ENCODE data around the gene TRIM67.

The TRIM67 gene

DNA sequence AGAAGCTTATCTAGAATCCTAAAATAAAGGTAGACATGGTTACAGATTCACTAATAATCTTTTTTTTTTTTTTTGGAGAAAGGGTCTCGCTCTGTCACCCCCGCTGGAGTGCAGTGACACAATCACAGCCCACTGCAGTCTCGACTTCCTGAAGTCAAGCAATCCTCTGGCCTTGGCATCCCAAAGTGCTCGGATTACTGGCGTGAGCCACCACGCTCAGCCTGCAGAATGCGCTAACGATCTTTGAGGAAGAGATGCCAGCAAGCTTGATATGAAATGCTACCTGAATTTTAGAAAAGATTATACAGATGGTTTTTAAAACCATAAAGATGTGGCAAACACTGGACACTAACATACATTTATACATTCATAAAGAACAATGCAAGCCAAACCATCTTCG lies 75.1 kb downstream of the TRIM67 start:
- DNase-seq = no peak

DNA sequence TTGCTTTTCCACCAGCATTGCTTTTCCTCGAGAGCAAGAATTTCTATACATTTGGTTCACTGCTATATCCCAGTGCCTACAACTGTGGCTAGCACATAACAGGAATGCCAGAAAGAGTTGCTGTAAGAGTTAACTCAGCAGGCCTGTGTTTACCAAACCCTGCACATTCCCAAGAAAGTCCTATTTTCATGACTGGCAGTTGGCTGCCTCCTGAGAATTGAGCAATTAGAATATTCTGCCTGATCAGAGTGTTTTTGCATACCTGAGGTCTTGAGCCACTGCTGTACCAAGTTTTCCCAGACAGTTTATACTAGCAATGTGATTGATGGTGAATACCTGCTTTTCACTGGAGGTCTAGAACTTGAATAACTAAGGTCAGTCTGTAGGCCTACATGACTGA lies 76.4 kb downstream of the TRIM67 start:
- no peak for DNase-seq

DNA sequence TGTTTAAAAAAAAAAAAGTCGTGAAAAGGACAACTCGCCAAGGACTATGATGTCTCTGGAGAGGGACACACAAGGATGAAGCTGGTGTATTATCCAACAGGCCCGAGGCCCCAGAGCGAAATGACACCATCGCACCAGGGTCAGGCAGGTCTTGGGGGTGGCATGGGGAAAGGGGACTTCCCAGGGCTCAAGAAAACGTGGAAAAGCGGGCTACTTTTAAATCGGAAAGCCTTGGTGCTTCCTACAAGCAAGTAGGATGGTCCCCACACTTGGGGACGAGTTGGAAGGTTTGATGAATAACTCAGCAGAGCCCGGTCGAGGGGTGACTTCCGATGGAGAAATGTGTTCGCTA lies 78.6 kb downstream of the TRIM67 start:
- DNase-seq = peak; percentile 18

DNA sequence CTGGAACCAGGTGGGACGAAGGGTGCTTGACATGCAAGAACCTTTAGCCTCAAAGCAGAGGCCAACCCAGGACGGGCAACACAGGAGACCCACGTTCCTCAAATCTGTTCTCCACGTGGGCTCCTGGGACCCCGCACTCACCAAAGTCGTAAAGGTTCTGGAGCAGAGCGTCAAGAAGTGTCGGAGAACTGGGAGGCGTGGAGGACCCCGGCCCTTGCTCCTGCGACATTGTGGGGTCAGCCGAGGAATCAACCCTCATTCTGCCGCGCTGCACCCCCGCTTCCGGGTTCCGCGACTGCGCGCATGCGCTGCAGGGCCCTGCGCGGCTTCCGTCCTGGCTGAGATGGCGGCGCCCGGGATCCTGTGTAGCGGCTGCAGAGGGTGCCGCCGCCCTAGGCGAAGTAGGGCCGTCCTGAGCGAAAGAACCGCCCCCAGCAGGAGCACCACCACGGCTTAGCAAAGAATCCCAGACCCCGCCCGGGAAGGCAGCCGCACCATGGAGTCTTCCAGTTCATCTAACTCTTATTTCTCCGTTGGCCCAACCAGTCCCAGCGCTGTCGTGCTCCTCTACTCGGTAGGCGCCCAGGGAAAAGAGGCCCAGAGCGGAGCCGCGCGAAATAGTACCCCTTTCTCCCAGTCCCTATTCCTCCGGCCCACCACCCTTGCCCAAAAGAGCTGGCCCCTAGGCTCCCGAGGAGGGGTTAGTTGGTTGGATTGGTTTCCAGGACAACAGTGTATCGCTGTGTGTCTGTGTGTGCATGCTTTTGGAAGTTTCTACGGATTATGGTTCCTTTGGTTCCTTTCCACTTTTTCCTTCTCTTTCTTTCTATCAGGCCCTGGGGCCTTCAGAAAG lies 79.3 kb downstream of the TRIM67 start, which contains the start of gene GNPAT:
Gene GNPAT (plus strand): TSS at position 330 of the 853 bp plus-strand sequence. CDS start 167 bp downstream, at position 497.
- peak; percentile 93 for DNase-seq

DNA sequence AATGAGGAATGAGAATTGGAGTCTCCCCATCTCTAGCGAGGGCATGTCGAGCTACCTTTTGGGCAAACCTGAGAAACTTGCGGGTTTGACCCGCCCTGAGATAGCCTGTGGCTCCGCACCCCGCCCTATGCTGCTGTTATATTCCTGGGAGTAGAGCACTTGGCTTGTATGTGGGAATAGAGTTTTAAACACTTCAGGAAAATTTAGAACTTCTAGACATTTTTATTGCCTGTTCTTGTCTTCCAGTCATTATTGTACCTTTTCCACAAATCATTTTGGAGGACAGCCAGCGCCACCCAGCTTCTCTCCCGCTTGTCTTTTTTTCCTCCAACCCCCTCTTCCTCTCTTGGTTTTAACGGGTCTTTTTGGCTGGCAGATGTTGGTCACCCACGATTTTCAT lies 79.9 kb downstream of the TRIM67 start:
- DNase-seq = peak; percentile 21

DNA sequence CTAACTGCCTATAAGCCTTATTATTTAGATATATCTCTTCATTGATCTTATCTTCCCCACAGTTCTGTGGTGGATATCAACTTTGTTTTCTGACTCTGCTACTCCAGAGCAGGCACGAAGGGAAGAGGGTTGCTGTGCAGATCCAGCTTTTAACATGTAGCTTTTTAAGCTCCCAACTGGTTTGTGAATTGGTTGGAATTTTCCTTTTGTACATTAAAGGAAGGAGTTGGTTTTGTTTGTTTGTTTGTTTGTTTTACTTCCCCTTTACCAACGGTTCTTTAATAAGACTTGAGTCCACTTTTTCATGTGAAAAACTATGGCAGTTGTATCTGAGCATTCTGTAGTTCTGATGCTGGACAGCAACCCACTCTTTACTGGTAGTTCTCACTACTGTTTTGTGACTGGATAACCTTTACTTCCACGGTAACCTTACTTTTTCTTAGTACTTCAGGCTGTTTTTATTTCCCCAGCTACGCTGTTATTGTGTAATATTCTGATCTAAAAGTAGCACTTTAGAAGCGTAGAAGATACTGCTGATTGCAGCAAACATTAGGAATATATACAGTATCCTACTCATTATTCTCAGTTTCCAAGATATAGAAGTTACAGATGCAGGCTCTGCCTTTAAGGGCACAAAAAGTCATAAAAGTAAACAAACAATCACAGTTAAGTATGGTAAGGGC lies 80.8 kb downstream of the TRIM67 start:
- peak; percentile 20 for DNase-seq

DNA sequence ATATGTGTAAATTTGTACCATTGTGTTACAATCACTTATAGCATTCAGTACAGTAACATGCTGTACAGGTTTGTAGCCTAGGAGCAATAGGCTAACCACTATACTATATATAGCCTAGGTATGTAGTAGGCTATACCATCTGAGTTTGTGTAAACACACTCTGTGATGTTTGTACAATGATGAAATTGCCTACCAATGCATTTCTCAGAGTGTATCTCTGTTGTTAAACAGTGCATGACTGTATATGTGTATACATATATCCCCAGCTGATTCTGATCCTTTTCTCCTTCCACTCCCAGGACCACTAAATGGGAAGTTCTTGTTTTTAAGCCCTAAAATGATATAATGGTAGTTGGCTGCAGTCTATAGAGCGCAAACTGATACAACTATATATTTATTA lies 86.9 kb downstream of the TRIM67 start:
- no peak for DNase-seq

DNA sequence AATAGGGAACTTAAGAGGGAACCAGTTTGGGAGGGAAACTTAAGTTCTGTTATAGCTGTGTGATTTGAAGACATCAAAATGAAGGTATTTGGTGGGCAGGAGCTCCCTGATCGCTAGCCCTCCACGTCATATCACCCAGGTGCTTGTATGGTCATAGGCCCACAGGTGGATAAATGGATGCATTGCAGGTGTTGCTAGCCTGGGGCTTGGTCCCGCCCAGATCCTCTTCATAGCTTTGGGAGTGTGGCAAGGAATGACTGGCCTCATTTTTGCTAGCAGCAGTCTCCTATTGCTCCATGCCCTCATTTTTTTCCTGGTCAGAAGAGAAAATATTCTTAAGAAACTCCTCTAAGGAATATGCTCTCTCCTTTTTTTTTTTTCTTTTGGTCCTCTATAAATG lies 90.5 kb downstream of the TRIM67 start:
- no peak for DNase-seq

DNA sequence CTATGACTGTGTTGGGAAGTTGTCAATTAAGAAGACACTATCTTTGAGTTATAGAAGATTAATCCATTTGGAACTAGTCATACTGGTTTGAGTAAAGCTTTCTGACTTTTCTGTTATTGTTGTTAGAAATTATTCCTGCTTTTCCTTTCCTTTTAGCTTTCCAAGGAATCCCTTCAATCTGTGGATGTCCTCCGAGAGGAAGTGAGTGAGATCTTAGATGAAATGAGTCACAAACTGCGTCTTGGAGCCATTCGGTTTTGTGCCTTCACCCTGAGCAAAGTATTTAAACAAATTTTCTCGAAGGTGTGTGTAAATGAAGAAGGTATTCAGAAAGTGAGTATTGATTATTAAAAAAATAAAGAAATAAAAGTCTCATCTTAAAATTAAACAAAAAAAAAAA lies 98.5 kb downstream of the TRIM67 start:
- DNase-seq = no peak

DNA sequence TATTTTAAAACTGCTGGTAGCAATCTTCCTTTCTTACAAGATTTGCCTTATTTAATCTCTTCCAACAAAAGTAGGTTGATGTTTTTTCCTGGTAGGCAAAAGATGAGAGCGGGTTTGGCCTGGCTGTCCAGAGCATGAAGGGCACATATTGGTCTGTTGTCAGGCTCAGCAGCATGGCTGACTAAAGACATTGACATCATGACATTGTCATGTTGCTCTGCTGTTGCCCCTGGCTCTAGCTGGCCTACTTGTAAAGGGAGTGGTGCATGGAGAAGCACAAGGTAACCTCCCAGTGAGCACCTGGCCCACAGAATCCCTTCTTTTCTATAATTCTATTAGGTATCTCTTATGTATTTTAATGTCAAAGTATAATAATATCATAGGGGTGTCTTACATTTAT lies 102.8 kb downstream of the TRIM67 start:
- no peak for DNase-seq

DNA sequence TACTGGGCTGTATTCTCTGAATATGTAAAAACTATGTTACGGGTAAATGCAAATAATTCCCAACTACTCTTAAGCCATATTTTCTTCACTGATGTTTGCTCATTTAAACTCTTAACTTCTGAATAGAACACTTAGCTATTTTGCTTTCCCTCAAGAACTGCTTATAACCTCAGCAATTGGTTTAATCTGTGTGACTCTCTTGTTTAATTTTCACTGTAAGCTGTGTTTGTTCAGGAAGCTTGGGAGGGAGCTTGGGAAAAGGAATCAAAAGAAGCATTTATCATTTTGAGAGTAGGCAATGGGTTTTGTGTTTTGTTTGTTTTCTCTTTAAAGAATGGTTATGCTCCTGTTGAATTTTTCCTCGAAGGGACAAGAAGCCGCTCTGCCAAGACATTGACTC lies 103.5 kb downstream of the TRIM67 start:
- DNase-seq = no peak

DNA sequence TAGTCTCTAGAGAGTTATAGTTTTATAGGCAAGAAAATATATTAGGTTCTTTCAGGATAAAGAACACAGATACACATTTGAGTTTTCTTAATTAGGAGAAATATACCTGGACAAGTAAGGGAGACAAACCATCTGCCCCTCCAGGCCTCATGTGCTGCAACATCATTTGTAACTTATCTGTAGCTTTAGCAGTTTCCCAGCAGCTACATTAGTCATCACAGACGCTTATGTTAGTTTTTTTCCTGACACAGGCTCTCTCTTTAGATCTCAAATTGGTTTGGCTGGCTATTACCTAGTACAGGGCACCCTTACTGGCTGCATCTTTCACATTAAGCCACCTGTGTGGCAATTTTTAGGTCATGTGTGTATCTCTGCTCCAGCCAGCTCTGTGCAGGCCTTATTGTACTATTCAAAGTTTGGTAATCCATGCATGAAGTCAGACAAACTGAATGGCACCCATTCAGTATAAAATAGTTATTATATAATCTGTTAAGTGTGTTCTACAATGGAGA lies 105.0 kb downstream of the TRIM67 start:
- DNase-seq = no peak

Measured in activated CD4-positive, alpha-beta T cell treated with anti-CD3 and anti-CD28 coated beads, Interleukin-10, Interleukin-2, amounts not matched to agents 100 ng/mL and 50 ng/mL, durations not matched to agents 16 hours and 8 hours (primary cell).